K562 (cell line): ENCODE data around the gene BRCA1. TPM values are rescaled to one million over a fixed set of nuclear protein-coding genes. Genes with fewer than 3 reads are reported as not detected.

ENCODE experiments used
- CBFA2T3 ChIP-seq: fragments of 450-650 bp; IDR thresholded peaks from 2 replicates; pipeline ENCODE4 v1.6.1; 2017
- CHD1 ChIP-seq: fragments of 200-600 bp; sonication (generic); IDR thresholded peaks from one replicate; pipeline ENCODE4 v1.6.1; 2012; ENCODE audit warnings: mild to moderate bottlenecking, moderate library complexity, low read length, inconsistent platforms
- FOS ChIP-seq: IDR thresholded peaks from 3 replicates; pipeline ENCODE4 v1.6.1; 2011; ENCODE audit not compliant: insufficient read length; ENCODE audit errors: extremely low read depth
- ILF3 ChIP-seq: fragments of 450-650 bp; IDR thresholded peaks from 2 replicates; pipeline ENCODE4 v1.6.1; 2018; ENCODE audit warnings: antibody characterized with exemption, mild to moderate bottlenecking, moderate library complexity, borderline replicate concordance
- KDM1A ChIP-seq, 2 experiments: fragments of 450-650 bp; IDR thresholded peaks; 2 replicates each; pipeline ENCODE4 v1.6.1; 2016; ENCODE audit warnings: mild to moderate bottlenecking in 2 of 2
- MAFF ChIP-seq: IDR thresholded peaks from 2 replicates; pipeline ENCODE4 v1.6.1; 2012; ENCODE audit warnings: low read length, improper control_type of control experiment
- NR2C1 ChIP-seq, 2 experiments: fragments of 450-650 bp; IDR thresholded peaks; 2 replicates each; pipeline ENCODE4 v1.6.1; 2017; ENCODE audit warnings: mild to moderate bottlenecking in 2 of 2, antibody characterized with exemption in 1 of 2, inconsistent platforms in 1 of 2, missing compliant biosample characterization in 1 of 2, missing genetic modification characterization in 1 of 2
- PCBP2 ChIP-seq: fragments of 200-400 bp; formaldehyde crosslinking; IDR thresholded peaks from 2 replicates; pipeline ENCODE4 v1.6.1; 2018; ENCODE audit warnings: low read length, low read depth, mild to moderate bottlenecking, moderate library complexity; ENCODE audit not compliant: poor library complexity, severe bottlenecking
- POLR2H ChIP-seq: IDR thresholded peaks from 2 replicates; pipeline ENCODE4 v1.6.1; 2016; ENCODE audit warnings: missing genetic modification characterization, low read depth, mild to moderate bottlenecking, control low read depth, missing compliant biosample characterization, moderate library complexity
- PPARD ChIP-seq: fragments of 250-450 bp; sonication (Bioruptor Pico); IDR thresholded peaks from 2 replicates; pipeline ENCODE4 v1.8.0; 2022; ENCODE audit warnings: inconsistent platforms, mild to moderate bottlenecking, moderate library complexity
- SMARCA5 ChIP-seq: fragments of 450-650 bp; IDR thresholded peaks from 2 replicates; pipeline ENCODE4 v1.6.1; 2016
- ZFP30 ChIP-seq: fragments of 250-450 bp; sonication (Bioruptor Pico); IDR thresholded peaks from 2 replicates; pipeline ENCODE4 v1.8.0; 2022; ENCODE audit warnings: moderate library complexity, mild to moderate bottlenecking, inconsistent platforms, borderline replicate concordance
- ZNF124 ChIP-seq: sonication (generic); formaldehyde crosslinking; IDR thresholded peaks from 2 replicates; pipeline ENCODE4 v1.8.1; 2022; ENCODE audit warnings: missing genetic modification reagents
- ZNF23 ChIP-seq: fragments of 250-450 bp; sonication (Bioruptor Pico); IDR thresholded peaks from 2 replicates; pipeline ENCODE4 v1.4.0; 2020; ENCODE audit warnings: mild to moderate bottlenecking
- ZNF586 ChIP-seq: fragments of 450-650 bp; formaldehyde crosslinking; conservative IDR thresholded peaks from 2 replicates; pipeline ENCODE4 v1.4.0; 2020; ENCODE audit warnings: mild to moderate bottlenecking, moderate library complexity
- ZNF77 ChIP-seq: fragments of 250-450 bp; sonication (Bioruptor Pico); IDR thresholded peaks from 2 replicates; pipeline ENCODE4 v1.5.0; 2020
- ZNF780A ChIP-seq: fragments of 250-450 bp; sonication (Bioruptor Pico); IDR thresholded peaks from 2 replicates; pipeline ENCODE4 v1.5.0; 2021; ENCODE audit warnings: mild to moderate bottlenecking
- ZNF830 ChIP-seq: fragments of 250-450 bp; sonication (Bioruptor Pico); IDR thresholded peaks from 2 replicates; pipeline ENCODE4 v1.5.0; 2021; ENCODE audit warnings: mild to moderate bottlenecking
- polyA plus RNA-seq, 8 experiments: library from polyadenylated mRNA; depleted of rRNA in 4 of 8; stranded (reverse) in 5 of 8; unstranded in 3 of 8; fragments of >200 nt; fragmentation: Nextera tagmentation in 2 of 8; fragmentation: Illumina TruSeq in 1 of 8; extraction: Ambion mirVana in 2 of 8; extraction: Trizol in 1 of 8; gene quantifications; 2 replicates each; pipeline versions ENCODE4 v1.2.1 to v1.2.3, GENCODE V29; 2011 to 2014; ENCODE audit warnings: inconsistent platforms in 1 of 8, missing spikeins in 1 of 8
- total RNA-seq, 7 experiments: library from RNA; depleted of rRNA in 6 of 7; stranded (reverse); fragments of >200 nt in 6 of 7; fragmentation: Illumina TruSeq in 2 of 7; extraction: Trizol in 2 of 7; gene quantifications; 2 replicates each; pipeline versions ENCODE4 v1.2.1 to v1.2.3, GENCODE V29; 2011 to 2021; ENCODE audit warnings: low replicate concordance in 1 of 7
- TF ChIP-seq, protein P1 (sequence below): sonication (generic); formaldehyde crosslinking; IDR thresholded peaks from 2 replicates; pipeline ENCODE4 v1.8.0; 2023; ENCODE audit warnings: mild to moderate bottlenecking, missing genetic modification reagents
- TF ChIP-seq, protein P2 (sequence below): fragments of 450-650 bp; formaldehyde crosslinking; IDR thresholded peaks from 2 replicates; pipeline ENCODE4 v1.4.0; 2020; ENCODE audit warnings: mild to moderate bottlenecking, moderate library complexity
- TF ChIP-seq, protein P3 (sequence below): IDR thresholded peaks from 2 replicates; pipeline ENCODE4 v1.6.1; 2011; ENCODE audit warnings: borderline replicate concordance, low read depth, mild to moderate bottlenecking, moderate library complexity, low read length; ENCODE audit not compliant: insufficient read depth, poor library complexity, severe bottlenecking

BRCA1 gene
- total and polyA plus RNA-seq, 9 of the 15 experiments (the other 6 are each of a cell fraction or from before 2014, with no cell fraction given) = 25.9 to 95.3 (median 62.3) TPM

DNA sequence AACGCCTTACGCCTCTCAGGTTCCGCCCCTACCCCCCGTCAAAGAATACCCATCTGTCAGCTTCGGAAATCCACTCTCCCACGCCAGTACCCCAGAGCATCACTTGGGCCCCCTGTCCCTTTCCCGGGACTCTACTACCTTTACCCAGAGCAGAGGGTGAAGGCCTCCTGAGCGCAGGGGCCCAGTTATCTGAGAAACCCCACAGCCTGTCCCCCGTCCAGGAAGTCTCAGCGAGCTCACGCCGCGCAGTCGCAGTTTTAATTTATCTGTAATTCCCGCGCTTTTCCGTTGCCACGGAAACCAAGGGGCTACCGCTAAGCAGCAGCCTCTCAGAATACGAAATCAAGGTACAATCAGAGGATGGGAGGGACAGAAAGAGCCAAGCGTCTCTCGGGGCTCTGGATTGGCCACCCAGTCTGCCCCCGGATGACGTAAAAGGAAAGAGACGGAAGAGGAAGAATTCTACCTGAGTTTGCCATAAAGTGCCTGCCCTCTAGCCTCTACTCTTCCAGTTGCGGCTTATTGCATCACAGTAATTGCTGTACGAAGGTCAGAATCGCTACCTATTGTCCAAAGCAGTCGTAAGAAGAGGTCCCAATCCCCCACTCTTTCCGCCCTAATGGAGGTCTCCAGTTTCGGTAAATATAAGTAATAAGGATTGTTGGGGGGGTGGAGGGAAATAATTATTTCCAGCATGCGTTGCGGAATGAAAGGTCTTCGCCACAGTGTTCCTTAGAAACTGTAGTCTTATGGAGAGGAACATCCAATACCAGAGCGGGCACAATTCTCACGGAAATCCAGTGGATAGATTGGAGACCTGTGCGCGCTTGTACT, at the start of gene BRCA1 (continued):
- no peak for TF ChIP-seq SMARCA5
- TF ChIP-seq NR2C1 (IDR thresholded peaks at IDR 0.05) = peak; percentile 80
- peak; percentile 87 for TF ChIP-seq NR2C1 (tag; IDR thresholded peaks at IDR 0.05)
- TF ChIP-seq PCBP2 = no peak
- TF ChIP-seq, protein P1, sequence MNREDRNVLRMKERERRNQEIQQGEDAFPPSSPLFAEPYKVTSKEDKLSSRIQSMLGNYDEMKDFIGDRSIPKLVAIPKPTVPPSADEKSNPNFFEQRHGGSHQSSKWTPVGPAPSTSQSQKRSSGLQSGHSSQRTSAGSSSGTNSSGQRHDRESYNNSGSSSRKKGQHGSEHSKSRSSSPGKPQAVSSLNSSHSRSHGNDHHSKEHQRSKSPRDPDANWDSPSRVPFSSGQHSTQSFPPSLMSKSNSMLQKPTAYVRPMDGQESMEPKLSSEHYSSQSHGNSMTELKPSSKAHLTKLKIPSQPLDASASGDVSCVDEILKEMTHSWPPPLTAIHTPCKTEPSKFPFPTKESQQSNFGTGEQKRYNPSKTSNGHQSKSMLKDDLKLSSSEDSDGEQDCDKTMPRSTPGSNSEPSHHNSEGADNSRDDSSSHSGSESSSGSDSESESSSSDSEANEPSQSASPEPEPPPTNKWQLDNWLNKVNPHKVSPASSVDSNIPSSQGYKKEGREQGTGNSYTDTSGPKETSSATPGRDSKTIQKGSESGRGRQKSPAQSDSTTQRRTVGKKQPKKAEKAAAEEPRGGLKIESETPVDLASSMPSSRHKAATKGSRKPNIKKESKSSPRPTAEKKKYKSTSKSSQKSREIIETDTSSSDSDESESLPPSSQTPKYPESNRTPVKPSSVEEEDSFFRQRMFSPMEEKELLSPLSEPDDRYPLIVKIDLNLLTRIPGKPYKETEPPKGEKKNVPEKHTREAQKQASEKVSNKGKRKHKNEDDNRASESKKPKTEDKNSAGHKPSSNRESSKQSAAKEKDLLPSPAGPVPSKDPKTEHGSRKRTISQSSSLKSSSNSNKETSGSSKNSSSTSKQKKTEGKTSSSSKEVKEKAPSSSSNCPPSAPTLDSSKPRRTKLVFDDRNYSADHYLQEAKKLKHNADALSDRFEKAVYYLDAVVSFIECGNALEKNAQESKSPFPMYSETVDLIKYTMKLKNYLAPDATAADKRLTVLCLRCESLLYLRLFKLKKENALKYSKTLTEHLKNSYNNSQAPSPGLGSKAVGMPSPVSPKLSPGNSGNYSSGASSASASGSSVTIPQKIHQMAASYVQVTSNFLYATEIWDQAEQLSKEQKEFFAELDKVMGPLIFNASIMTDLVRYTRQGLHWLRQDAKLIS (CRISPR knock-in tag) = no peak
- TF ChIP-seq KDM1A (IDR thresholded peaks at IDR 0.05) = no peak
- TF ChIP-seq MAFF = 0 out of 2 replicates have a peak, but pooled peaks have one; percentile 15
- no peak for TF ChIP-seq ZNF780A (CRISPR knock-in tag)
- no peak for TF ChIP-seq ZNF830 (CRISPR knock-in tag)
- no peak for TF ChIP-seq PPARD (CRISPR knock-in tag)
- TF ChIP-seq ZNF77 (CRISPR knock-in tag) = no peak
- TF ChIP-seq, protein P2, sequence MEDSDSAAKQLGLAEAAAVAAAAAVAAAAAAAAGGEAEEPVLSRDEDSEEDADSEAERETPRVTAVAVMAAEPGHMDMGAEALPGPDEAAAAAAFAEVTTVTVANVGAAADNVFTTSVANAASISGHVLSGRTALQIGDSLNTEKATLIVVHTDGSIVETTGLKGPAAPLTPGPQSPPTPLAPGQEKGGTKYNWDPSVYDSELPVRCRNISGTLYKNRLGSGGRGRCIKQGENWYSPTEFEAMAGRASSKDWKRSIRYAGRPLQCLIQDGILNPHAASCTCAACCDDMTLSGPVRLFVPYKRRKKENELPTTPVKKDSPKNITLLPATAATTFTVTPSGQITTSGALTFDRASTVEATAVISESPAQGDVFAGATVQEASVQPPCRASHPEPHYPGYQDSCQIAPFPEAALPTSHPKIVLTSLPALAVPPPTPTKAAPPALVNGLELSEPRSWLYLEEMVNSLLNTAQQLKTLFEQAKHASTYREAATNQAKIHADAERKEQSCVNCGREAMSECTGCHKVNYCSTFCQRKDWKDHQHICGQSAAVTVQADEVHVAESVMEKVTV (CRISPR knock-in tag) = no peak
- no peak for TF ChIP-seq ZNF124 (CRISPR knock-in tag)
- TF ChIP-seq, protein P3, sequence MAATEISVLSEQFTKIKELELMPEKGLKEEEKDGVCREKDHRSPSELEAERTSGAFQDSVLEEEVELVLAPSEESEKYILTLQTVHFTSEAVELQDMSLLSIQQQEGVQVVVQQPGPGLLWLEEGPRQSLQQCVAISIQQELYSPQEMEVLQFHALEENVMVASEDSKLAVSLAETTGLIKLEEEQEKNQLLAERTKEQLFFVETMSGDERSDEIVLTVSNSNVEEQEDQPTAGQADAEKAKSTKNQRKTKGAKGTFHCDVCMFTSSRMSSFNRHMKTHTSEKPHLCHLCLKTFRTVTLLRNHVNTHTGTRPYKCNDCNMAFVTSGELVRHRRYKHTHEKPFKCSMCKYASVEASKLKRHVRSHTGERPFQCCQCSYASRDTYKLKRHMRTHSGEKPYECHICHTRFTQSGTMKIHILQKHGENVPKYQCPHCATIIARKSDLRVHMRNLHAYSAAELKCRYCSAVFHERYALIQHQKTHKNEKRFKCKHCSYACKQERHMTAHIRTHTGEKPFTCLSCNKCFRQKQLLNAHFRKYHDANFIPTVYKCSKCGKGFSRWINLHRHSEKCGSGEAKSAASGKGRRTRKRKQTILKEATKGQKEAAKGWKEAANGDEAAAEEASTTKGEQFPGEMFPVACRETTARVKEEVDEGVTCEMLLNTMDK = no peak
- TF ChIP-seq CBFA2T3 = no peak
- TF ChIP-seq ZNF23 = no peak
- peak; percentile 96 for TF ChIP-seq POLR2H
- TF ChIP-seq CHD1 = no peak
- TF ChIP-seq ZFP30 (CRISPR knock-in tag) = no peak
- peak; percentile 67 for TF ChIP-seq FOS
- TF ChIP-seq ZNF586 (CRISPR knock-in tag) = peak; percentile 85
- TF ChIP-seq ILF3 = no peak
